ENCODE results near the gene AFG1L.
"Not testable (repeated sequence)": the region's sequence is repeated elsewhere in the genome, so short reads cannot be mapped to it uniquely, and the experiment has no call there.

DNA sequence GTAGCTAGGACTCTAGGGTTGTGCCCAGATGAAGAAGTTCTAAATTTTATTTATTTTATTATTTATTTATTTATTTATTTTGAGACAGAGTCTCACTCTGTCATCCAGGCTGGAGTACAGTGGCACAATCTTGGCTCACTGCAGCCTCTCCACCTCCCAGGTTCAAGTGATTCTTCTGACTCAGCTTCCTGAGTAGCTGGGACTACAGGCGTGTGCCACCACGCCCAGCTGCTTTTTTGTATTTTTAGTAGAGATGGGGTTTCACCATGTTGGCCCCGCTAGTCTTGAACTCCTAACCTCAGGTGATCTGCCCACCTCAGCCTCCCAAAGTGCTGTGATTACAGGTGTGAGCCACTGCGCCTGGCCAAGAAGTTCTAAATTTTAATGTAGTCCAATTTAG is 13.8 kb downstream of the AFG1L start:
- TF ChIP-seq EZH2 (IDR thresholded peaks at IDR 0.05; ENCODE audit: low read length, missing control alignments): not testable (repeated sequence)
- TF ChIP-seq, protein P1, sequence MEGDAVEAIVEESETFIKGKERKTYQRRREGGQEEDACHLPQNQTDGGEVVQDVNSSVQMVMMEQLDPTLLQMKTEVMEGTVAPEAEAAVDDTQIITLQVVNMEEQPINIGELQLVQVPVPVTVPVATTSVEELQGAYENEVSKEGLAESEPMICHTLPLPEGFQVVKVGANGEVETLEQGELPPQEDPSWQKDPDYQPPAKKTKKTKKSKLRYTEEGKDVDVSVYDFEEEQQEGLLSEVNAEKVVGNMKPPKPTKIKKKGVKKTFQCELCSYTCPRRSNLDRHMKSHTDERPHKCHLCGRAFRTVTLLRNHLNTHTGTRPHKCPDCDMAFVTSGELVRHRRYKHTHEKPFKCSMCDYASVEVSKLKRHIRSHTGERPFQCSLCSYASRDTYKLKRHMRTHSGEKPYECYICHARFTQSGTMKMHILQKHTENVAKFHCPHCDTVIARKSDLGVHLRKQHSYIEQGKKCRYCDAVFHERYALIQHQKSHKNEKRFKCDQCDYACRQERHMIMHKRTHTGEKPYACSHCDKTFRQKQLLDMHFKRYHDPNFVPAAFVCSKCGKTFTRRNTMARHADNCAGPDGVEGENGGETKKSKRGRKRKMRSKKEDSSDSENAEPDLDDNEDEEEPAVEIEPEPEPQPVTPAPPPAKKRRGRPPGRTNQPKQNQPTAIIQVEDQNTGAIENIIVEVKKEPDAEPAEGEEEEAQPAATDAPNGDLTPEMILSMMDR (conservative IDR thresholded peaks at IDR 0.05 in 1 of 2, IDR thresholded peaks at IDR 0.05 in 1 of 2; ENCODE audit: low read depth in 1 of 2, low read length in 2 of 2): not testable (repeated sequence)
